T-cell (primary cell): Measurements from ENCODE around the gene ZNF700. TPM values are rescaled to one million over a fixed set of nuclear protein-coding genes. Genes with fewer than 3 reads are reported as not detected.
"Not testable (repeated sequence)": the region's sequence is repeated elsewhere in the genome, so short reads cannot be mapped to it uniquely, and the experiment has no call there.

Source experiments
- ATAC-seq, 4 experiments: fragments of 200-7000 bp in 3 of 4; fragments of 150-1000 bp in 1 of 4; cut with Tn5 transposase; replicated peaks in 1 of 4; 1 replicate in 3 of 4; 2 replicates in 1 of 4; pipeline ENCODE4 v1.10.0; 2021; ENCODE audit warnings: moderate library complexity in 3 of 4, mild to moderate bottlenecking in 2 of 4, moderate number of reproducible peaks in 1 of 4
- CTCF ChIA-PET, 2 donors: fragments of 300-600 bp; sonication (Branson Sonifier 250); formaldehyde crosslinking; loops; one replicate each; lab custom pipeline; 2022; ENCODE audit warnings: antibody characterized with exemption in 2 of 2; lab: Charles Lee
- POLR2A ChIA-PET, 2 donors: fragments of 300-600 bp; sonication (Branson Sonifier 250); formaldehyde crosslinking; loops; one replicate each; lab custom pipeline; 2022; ENCODE audit warnings: antibody characterized with exemption in 2 of 2; lab: Charles Lee
- DNase-seq, 35 experiments: peaks; one replicate each; pipeline versions ENCODE4 v3.0.0 to v3.0.0-alpha.2; 2013 to 2023
- H3K27ac ChIP-seq: one replicate; pipeline ENCODE4 v1.5.1; 2013; ENCODE audit warnings: low read length
- H3K27me3 ChIP-seq, 2 experiments: replicated peaks in 1 of 2; 1 replicate in 1 of 2; 2 replicates in 1 of 2; pipeline versions ENCODE4 v1.6.1 to v1.7.0; 2013; ENCODE audit warnings: low read length in 1 of 2, mixed read lengths in 1 of 2; ENCODE audit not compliant: control insufficient read depth in 2 of 2, insufficient read depth in 2 of 2; ENCODE audit errors: extremely low read depth in 1 of 2
- H3K36me3 ChIP-seq, 2 donors: 1 replicate in 1 of 2; 2 replicates in 1 of 2; pipeline versions ENCODE4 v1.6.1 to v1.7.0; 2013; ENCODE audit warnings: low read length in 1 of 2; ENCODE audit not compliant: control insufficient read depth in 2 of 2, insufficient read depth in 1 of 2; ENCODE audit errors: extremely low read depth in 1 of 2
- H3K4me1 ChIP-seq, 2 experiments: 1 replicate in 1 of 2; 2 replicates in 1 of 2; pipeline versions ENCODE4 v1.6.1 to v1.7.0; 2013; ENCODE audit warnings: low read length in 2 of 2, mixed read lengths in 1 of 2; ENCODE audit not compliant: insufficient read depth in 2 of 2, control insufficient read depth in 1 of 2; ENCODE audit errors: extremely low read depth in 1 of 2
- H3K4me3 ChIP-seq, 2 donors: 1 replicate in 1 of 2; 2 replicates in 1 of 2; pipeline versions ENCODE4 v1.5.1 to v1.7.0; 2013; ENCODE audit warnings: mild to moderate bottlenecking in 2 of 2, low read length in 1 of 2, moderate library complexity in 1 of 2; ENCODE audit not compliant: control insufficient read depth in 1 of 2; ENCODE audit errors: extremely low read depth in 1 of 2
- H3K9me3 ChIP-seq: 2 replicates; pipeline ENCODE4 v1.7.0; 2013
- H3K27ac Mint-ChIP-seq, 2 donors: one replicate each; pipeline ENCODE4 v1.8.0; 2020 to 2021; ENCODE audit warnings: mild to moderate bottlenecking in 2 of 2, mixed read lengths in 2 of 2
- H3K27me3 Mint-ChIP-seq, 2 donors: one replicate each; pipeline ENCODE4 v1.8.0; 2021 to 2022; ENCODE audit warnings: mixed read lengths in 2 of 2
- H3K36me3 Mint-ChIP-seq: one replicate; pipeline ENCODE4 v1.8.0; 2021; ENCODE audit warnings: mixed read lengths
- H3K4me1 Mint-ChIP-seq, 3 donors: one replicate each; pipeline ENCODE4 v1.8.0; 2020 to 2022; ENCODE audit warnings: mixed read lengths in 3 of 3, mild to moderate bottlenecking in 1 of 3
- H3K4me3 Mint-ChIP-seq, 3 donors: one replicate each; pipeline ENCODE4 v1.8.0; 2020 to 2022; ENCODE audit warnings: mild to moderate bottlenecking in 3 of 3, mixed read lengths in 3 of 3, moderate library complexity in 3 of 3
- H3K9me3 Mint-ChIP-seq, 3 donors: one replicate each; pipeline ENCODE4 v1.8.0; 2020 to 2022; ENCODE audit warnings: mixed read lengths in 3 of 3
- WGBS: methylation state at CpG from one replicate; pipeline ENCODE4 v1.1.5; 2013; ENCODE audit warnings: missing lambda C conversion rate; ENCODE audit not compliant: insufficient coverage; 5-methylcytosine and 5-hydroxymethylcytosine counted together
- total RNA-seq, 35 experiments: library from RNA in 6 of 35; stranded (reverse) in 6 of 35; fragments of 120-200 nt in 1 of 35; gene quantifications; one replicate each; pipeline versions ENCODE4 v1.2.1 to v1.2.4 and lab custom pipeline; 2013 to 2026

ZNF700 gene
- total RNA-seq, 5 donors from 2014 or later (not counting 1 experiment from before 2014, with no cell fraction given), result 17.2 to 19.7 (median 18.4) TPM

DNA sequence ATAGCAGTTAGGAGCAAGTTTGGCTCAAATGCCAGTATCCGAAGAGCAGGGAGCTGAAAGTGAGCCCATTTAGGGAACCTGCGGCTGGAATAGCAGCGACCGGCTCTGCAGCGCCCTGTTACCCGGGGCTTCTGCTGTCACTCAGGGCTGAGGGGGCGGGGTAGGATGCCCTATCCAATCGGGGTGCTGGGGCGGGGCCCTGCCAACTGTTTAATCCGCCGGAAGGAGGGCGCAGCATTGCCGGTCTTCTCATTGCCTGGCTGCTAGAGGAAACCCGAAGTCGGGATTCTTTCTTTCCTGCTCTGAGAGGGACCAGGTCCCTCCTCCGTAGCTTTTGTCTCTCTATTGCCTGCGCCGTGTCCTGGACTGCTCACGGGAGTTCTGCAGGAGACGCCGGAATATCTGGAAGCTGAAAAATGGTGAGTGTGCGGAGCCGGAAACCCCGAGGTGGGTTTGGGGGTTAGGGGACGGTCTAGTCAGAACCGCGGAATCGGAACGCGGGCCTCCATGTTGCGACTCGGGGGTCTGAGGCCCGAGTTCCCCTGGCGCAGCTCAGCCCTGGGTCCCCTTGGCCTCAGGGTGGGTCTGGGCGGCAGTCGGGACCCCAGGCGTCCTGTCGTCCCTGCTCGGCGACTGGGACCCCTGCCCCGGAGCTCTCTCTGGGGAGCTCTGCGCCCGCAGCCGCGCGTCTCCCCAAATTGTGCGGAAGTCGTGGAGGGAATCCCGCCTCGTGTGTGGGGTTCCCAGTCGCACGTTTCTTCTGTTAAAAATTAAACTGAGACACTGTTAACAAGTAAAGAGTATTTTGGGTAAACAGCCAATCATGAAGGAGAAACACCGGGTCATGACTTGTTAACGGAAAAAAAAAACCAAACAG lies 62.7 kb downstream of the ZNF700 start:
- peaks cover 4% of the 10 kb centered on the region for H3K36me3 Mint-ChIP-seq
- peaks cover 0 to 3% (median 0%) of the 10 kb centered on the region in 3 donors for H3K9me3 Mint-ChIP-seq
- H3K4me1 Mint-ChIP-seq, result peaks cover 27 to 38% (median 34%) of the 10 kb centered on the region in 3 donors
- peak; percentile 89 to 94 (median 94) for ATAC-seq
- H3K27ac ChIP-seq, result peak overlapping the region; percentile 84
- WGBS, result 0% methylated on average over 49 of the region's 54 CpGs
- H3K27ac Mint-ChIP-seq, result peak overlapping the region; percentile 94 to 97
- peaks cover 6 to 21% of the 10 kb centered on the region in 2 experiments for H3K4me1 ChIP-seq
- no peaks in the 10 kb centered on the region for H3K9me3 ChIP-seq
- no peaks in the 10 kb centered on the region for H3K27me3 Mint-ChIP-seq
- peak; percentile 78 to 95 (median 90) for DNase-seq
- ChIA-PET POLR2A (interaction anchor here (0.7 to 1.5 kb wide), 3 partner anchors 23 to 703 kb away, joined by 4 read pairs; partner anchors contain the start of genes ZNF491 (in 1 of the 2) and ZNF763 (in 1 of the 2)), CTCF (interaction anchor here (0.6 to 5.7 kb wide), 12 partner anchors 11 to 247 kb away, joined by 3 to 70 read pairs (median 6); partner anchors contain the start of genes ZNF433 (in 1 of the 2), ZNF491 (in 1 of the 2), ZNF700 (in 1 of the 2) and ZNF763 (in 1 of the 2))
- H3K36me3 ChIP-seq, result peaks cover 0 to under 1% of the 10 kb centered on the region in 2 donors
- peak overlapping the region; percentile 91 to 96 for H3K4me3 ChIP-seq
- no peaks in the 10 kb centered on the region for H3K27me3 ChIP-seq
- peak overlapping the region; percentile 93 to 99 (median 97) for H3K4me3 Mint-ChIP-seq

DNA sequence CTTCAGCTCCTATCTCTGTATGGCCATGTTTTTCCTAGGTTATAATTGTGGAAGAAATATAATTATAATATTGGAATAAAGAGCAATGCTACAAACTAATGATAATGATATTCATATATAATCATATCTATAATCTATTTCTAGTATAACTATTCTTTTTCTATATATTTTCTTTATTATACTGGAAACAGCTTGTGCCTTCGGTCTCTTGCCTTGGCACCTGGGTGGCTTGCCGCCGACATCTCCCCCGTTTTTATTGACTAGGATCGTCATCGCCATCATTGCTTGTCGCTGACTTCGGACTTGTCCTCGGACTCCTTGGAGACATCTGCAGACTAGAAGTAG lies 64.2 kb downstream of the ZNF700 start:
- Histone ChIP-seq H3K4me3 (peak overlapping the region; percentile 91 to 96), H3K27ac (peak overlapping the region; percentile 84), H3K9me3 (no peaks in the 10 kb centered on the region), H3K4me1 (peaks cover 6 to 21% of the 10 kb centered on the region in 2 experiments), H3K27me3 (no peaks in the 10 kb centered on the region), H3K36me3 (peaks cover 0 to 3% of the 10 kb centered on the region in 2 donors)
- POLR2A ChIA-PET, result interaction anchor here (1.0 to 1.5 kb wide), 2 partner anchors 25 to 191 kb away, joined by 4 read pairs; partner anchors contain the start of genes ZNF491 (in 1 of the 2) and ZNF763 (in 1 of the 2)
- H3K27ac Mint-ChIP-seq, result peak overlapping the region; percentile 94 to 97
- H3K27me3 Mint-ChIP-seq, result no peaks in the 10 kb centered on the region
- H3K9me3 Mint-ChIP-seq, result no peaks in the 10 kb centered on the region
- peaks cover 36 to 49% (median 46%) of the 10 kb centered on the region in 3 donors for H3K4me1 Mint-ChIP-seq
- H3K36me3 Mint-ChIP-seq, result peaks cover 7% of the 10 kb centered on the region
- CTCF ChIA-PET, result interaction anchor here (0.5 to 5.7 kb wide), 8 partner anchors 25 to 647 kb away, joined by 3 to 70 read pairs (median 8); partner anchors contain the start of genes ZNF700 (in 1 of the 2), ZNF709 (in 1 of the 2) and ZNF763 (in 1 of the 2)
- peak overlapping the region; percentile 93 to 99 (median 97) for H3K4me3 Mint-ChIP-seq
- ATAC-seq (no peak), DNase-seq (no peak)
- no CpG with 5 or more reads among the region's 9 CpGs for WGBS

DNA sequence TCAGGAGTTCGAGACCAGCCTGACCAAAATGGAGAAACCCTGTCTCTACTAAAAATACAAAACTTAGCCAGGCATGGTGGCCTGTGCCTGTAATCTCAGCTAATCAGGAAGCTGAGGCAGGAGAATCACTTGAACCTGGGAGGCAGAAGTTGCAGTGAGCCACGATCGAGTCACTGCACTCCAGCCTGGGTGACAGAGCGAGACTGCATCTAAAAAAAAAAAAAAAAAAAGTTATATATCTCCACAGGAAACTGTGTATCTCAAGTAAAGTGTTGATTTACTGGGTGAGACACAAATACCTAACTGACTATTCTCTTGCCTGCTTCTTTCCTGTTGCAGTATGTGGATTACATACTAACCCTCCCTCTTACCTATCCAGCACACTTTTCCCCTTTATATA lies 67.0 kb downstream of the ZNF700 start:
- H3K4me3 ChIP-seq, H3K9me3 ChIP-seq, POLR2A ChIA-PET, ATAC-seq, H3K27me3 Mint-ChIP-seq, H3K27ac ChIP-seq, H3K27me3 ChIP-seq, H3K36me3 ChIP-seq, H3K9me3 Mint-ChIP-seq, H3K4me3 Mint-ChIP-seq, DNase-seq: not testable (repeated sequence)
- Mint-ChIP-seq H3K36me3 (peaks cover 14% of the 10 kb centered on the region), H3K4me1 (peaks cover 42 to 57% (median 48%) of the 10 kb centered on the region in 3 donors), H3K27ac (peak overlapping the region in 1 of 2 donors; percentile 39)
- CTCF ChIA-PET, result interaction anchor here in 1 of 2 donors (0.9 to 5.7 kb wide), 2 partner anchors 27 to 68 kb away, joined by 3 to 70 read pairs; partner anchors contain the start of genes ZNF700 and ZNF763
- no CpG with 5 or more reads among the region's 4 CpGs for WGBS
- H3K4me1 ChIP-seq, result peaks cover 6 to 20% of the 10 kb centered on the region in 2 experiments

DNA sequence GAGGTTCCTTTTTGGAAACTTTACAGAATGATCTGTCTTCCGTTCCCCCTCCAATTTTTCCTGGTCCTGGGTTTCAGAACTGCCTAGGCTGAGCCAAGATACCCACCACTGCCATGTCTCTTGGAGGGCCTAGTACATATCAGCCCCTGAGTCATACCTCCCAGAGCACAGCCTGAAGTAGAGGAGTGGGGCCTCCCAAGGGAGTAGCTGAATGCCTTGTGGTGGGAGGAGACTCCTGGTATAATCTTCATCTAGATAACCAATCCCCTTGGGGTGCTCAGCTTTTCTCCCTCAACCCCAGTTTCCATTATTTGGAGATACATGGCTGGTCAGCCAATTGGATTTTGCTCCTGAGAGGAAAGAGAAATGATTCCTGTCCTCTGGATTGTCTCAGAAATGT lies 70.3 kb downstream of the ZNF700 start:
- POLR2A ChIA-PET, result no interaction called here
- WGBS, result no CpG with 5 or more reads among the region's 1 CpG
- Histone ChIP-seq H3K4me1 (peaks cover 4 to 10% of the 10 kb centered on the region in 2 experiments), H3K4me3 (no peak overlapping the region), H3K27me3 (no peaks in the 10 kb centered on the region), H3K36me3 (peaks cover 0 to 3% of the 10 kb centered on the region in 2 donors), H3K9me3 (no peaks in the 10 kb centered on the region), H3K27ac (no peak overlapping the region)
- no peak overlapping the region for H3K4me3 Mint-ChIP-seq
- CTCF ChIA-PET, result no interaction called here
- H3K9me3 Mint-ChIP-seq, result no peaks in the 10 kb centered on the region
- peaks cover 26% of the 10 kb centered on the region for H3K36me3 Mint-ChIP-seq
- DNase-seq (no peak), ATAC-seq (no peak)
- H3K27ac Mint-ChIP-seq, result no peak overlapping the region
- H3K27me3 Mint-ChIP-seq, result no peaks in the 10 kb centered on the region
- H3K4me1 Mint-ChIP-seq, result peaks cover 38 to 54% (median 53%) of the 10 kb centered on the region in 3 donors

Other genes with a start within 250 kb of the ZNF700 start
- 1 to 10 TPM; 2.3 to 6.4 (median 4.8) TPM for gene ZNF823, start 186.2 kb upstream of the ZNF700 start, total RNA-seq
- 10 to 100 TPM in 3 of 5 donors, 1 to 10 TPM in 2; 4.8 to 18.4 (median 16.0) TPM for gene ZNF441, start 158.1 kb upstream of the ZNF700 start, total RNA-seq
- gene ZNF491, start 126.6 kb upstream of the ZNF700 start, total RNA-seq, result 1 to 10 TPM in 4 of 5 donors, under 1 TPM in 1; 0.77 to 3.5 (median 2.3) TPM
- 10 to 100 TPM in 4 of 5 donors, 1 to 10 TPM in 1; 6.3 to 19.8 (median 17.7) TPM for gene ZNF440, start 110.8 kb upstream of the ZNF700 start, total RNA-seq
- gene ZNF439, start 76.4 kb upstream of the ZNF700 start, total RNA-seq, result 10 to 100 TPM in 4 of 5 donors, 1 to 10 TPM in 1; 6.6 to 25.3 (median 16.5) TPM
- gene ZNF69, start 37.3 kb upstream of the ZNF700 start, total RNA-seq, result 1 to 10 TPM; 2.2 to 9.6 (median 7.9) TPM
- gene ZNF763, start 39.9 kb downstream of the ZNF700 start, total RNA-seq, result 10 to 100 TPM in 2 of 5 donors, 1 to 10 TPM in 2, under 1 TPM in 1; 0.98 to 10.5 (median 8.0) TPM
- 1 to 10 TPM in 3 of 5 donors, under 1 TPM in 2; 0.41 to 1.9 (median 1.5) TPM for gene ZNF433, start 110.6 kb downstream of the ZNF700 start, total RNA-seq
- under 1 TPM in 2 of 5 donors, not detected in 3; 0.29 to 0.33 TPM for gene ZNF878, start 127.9 kb downstream of the ZNF700 start, total RNA-seq
- gene ZNF844, start 139.6 kb downstream of the ZNF700 start, total RNA-seq, result 10 to 100 TPM in 4 of 5 donors, 1 to 10 TPM in 1; 9.2 to 20.7 (median 11.5) TPM
- gene ZNF20, start 215.2 kb downstream of the ZNF700 start, total RNA-seq, result 1 to 10 TPM in 4 of 5 donors, not detected in 1; 2.2 to 8.8 (median 6.0) TPM
- 1 to 10 TPM; 1.2 to 3.5 (median 2.0) TPM for gene ZNF625, start 231.6 kb downstream of the ZNF700 start, total RNA-seq
- gene ZNF136, start 238.0 kb downstream of the ZNF700 start, total RNA-seq, result 10 to 100 TPM; 20.2 to 39.3 (median 22.7) TPM